HCEC 1CT (cell line): ENCODE data around the gene PBX3.

Experiments used
- DNase-seq: peaks from one replicate; pipeline ENCODE4 v3.0.0-alpha.2; 2017

The PBX3 gene

DNA sequence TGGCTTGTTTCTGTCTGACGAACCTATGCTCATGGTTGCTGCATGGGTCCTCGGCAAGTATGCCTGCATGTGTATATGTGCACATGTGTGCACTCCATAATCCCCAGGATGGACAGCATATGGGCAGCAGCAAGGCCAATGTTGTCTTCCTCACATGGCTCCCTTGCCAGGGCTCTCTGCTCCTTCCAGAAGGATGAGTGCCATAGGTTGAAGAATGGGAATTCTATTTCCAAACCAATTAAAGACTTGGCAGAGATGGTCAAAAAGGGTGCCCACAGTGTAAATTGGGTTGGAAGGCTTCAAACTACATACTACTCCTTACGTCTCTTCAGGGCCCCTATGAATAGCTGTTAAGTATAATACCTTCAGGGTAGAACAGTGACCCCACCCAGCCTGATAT is 212.1 kb downstream of the PBX3 start:
- no peak for DNase-seq

- no peak for DNase-seq
Observed at GRCh38 chr9:125959951-125960619, 212.9 kb downstream of the PBX3 start.

GRCh38 chr9:125960626-125961025 is 213.5 kb downstream of the PBX3 start:
- DNase-seq, result no peak

- DNase-seq, result no peak
Observed at GRCh38 chr9:125961072-125961471, 213.9 kb downstream of the PBX3 start.

DNA sequence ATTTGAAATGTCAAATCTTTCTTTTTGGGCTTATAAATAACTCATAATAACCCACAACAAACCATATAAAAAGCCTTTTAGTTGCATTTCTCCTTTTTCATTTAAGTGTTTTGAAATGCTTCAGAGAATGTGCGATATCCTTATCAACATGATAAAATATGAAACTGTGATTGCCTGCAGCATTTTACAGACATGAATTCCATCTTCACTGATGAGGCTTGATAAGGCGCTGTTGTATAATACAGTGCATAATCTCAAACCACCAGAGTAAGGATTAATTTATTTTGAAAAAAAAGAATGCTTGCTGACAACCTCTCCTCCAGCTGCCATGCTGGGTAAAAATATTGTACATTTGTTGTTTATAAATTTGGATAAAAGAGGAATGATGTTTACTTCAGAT is 216.8 kb downstream of the PBX3 start:
- no peak for DNase-seq

DNA sequence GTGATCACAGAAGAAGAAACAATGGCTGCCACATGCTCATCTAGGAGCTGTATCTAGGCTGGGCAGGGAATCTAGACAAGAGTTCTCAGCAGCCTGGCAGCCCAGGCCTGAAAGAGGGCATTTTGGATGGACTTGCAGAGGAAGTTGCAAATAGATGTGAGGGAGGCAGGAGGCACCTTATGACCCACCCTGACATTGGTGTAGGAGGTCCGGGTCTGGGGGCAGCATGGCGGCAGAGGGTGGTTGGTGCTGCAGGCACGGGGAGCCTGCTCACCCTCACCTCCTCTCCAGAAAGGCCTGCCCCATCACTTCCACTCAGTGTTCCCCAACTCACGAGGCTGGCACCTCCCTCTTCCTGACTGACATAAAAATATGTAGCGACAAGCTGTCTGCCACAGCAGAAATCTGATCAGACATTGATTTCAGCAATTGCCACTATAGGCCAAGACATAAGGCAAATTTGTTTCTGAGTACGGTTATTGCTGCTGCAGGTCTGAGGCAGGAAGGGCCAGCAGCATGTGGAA is 217.6 kb downstream of the PBX3 start:
- no peak for DNase-seq

DNA sequence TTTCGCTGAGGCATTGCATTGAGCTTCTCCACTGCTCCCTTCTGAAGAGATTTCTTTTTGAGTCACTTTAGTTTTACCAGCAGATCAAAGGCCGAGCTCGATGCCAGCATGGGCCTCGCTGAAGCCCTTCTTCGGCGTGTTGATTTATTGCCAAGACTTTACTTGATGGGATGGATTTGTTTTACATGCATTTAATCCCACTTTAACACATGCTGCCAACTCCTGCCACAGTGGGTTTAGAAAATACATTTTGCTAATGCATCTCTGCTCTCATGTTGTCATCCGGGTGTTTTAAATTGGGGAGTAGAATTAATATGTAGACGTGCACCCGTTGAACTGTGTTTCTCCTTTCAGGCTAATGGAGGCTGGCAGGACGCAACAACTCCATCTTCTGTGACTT is 218.3 kb downstream of the PBX3 start:
- no peak for DNase-seq

- no peak for DNase-seq
Observed at GRCh38 chr9:125966466-125966865, 219.3 kb downstream of the PBX3 start.

GRCh38 chr9:125966959-125967711 is 220.0 kb downstream of the PBX3 start:
- no peak for DNase-seq

DNA sequence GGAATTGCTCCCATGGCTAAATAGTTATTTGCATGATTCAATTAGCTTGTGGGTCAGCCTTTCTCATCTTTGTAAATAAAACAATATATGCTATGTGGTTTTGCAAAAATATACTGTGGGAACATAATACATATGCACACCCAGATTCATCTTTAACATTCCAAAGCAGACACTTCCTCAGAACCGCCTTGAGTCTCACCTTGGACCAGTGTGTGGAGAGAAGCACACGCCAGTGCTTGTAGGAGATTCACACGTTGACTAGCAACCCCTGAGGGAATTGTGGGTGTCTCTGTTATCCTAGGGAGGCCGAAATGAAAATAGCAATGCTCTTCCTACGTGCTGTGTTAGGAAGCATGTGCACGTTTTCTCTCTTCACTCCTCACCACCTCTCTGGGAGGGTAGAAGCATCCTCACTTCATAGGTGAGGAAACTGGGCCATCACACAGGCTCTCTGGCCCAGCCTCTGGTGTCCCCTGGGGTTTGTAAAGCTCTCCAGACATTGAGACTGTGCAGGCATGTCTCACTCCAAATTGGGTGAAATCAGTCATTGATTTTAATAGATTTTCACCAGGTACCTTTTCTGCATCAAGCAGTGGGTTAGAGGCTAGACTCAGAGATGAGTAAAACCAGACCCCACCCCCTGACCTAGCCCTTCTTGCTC is 221.7 kb downstream of the PBX3 start:
- no peak for DNase-seq

DNA sequence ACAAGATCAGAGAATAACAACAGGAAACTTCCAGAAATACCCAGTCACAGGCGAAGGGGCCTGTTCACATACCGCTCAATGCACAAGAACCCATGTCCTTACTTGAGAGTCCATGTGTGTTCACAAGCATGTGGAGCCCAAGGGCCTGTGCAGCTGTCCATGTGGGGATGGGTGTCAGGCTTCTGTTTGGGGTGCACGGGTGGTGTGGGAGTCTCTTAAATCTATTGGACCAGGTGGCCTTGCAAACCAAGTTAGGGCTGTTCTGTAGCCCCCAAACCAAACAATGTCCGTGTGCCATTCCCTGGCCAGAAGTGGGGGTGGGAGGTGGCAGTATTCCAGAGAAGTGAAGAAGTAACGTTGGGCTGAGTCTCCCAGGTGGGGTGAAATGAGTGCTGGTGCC is 222.3 kb downstream of the PBX3 start:
- DNase-seq, result no peak

- no peak for DNase-seq
Observed at GRCh38 chr9:125969868-125970267, 222.7 kb downstream of the PBX3 start.

DNA sequence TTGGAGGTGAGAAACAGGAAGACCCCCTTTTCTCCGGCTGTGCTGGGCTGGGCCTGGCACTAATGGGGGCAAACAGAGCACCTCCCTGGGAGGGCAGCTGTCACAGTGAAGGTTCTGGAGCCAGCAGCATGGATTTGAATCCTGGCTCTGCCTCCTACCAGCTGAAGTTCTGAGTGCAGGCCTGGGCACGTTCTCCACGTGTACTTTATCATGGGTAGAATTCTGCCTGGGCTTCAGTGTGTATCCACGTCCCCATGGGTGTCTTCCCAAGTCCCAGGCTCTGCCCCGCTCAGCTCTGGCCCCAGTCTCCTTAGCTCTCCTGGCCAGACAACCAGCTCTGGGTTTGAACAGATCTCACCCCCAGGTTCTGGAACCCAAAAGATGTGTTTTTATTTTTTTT is 223.2 kb downstream of the PBX3 start:
- no peak for DNase-seq

- no peak for DNase-seq
Observed at GRCh38 chr9:125971050-125971449, 223.9 kb downstream of the PBX3 start.

DNA sequence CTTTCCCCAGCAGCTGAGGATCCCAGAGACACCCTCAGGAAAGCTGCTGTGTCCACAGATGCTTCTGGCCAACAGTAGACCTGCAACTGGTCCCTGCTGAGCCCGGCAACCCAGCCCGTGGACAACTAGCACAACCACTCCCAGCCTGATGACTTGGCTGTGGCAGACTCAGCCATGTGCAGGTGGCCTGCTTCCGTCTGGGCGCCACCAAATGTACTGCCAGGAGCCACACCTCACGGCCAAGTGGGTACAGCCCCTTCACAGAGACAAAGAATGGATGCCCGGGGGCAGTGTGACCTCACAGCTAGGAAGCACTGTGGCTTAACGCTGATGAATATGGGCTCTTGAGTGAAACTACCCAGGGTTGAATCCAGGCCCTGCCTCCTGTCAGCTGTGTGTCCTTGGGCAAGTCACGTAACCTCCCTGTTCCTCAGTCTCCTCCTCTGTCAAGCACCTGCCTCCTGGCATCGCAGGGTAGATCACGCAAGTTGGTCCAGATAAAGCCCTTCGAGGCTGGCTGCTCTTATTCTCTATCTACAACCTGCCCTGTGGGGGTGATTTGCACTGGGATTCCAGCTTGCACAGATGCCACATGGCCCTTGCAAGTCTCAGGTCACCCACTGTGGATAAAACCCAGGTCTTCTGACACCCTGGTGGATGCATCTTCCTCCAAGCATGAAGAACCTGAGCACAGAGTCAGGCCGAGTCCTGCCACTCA is 225.0 kb downstream of the PBX3 start:
- DNase-seq, result no peak

- no peak for DNase-seq
Observed at GRCh38 chr9:125973547-125973946, 226.4 kb downstream of the PBX3 start.

DNA sequence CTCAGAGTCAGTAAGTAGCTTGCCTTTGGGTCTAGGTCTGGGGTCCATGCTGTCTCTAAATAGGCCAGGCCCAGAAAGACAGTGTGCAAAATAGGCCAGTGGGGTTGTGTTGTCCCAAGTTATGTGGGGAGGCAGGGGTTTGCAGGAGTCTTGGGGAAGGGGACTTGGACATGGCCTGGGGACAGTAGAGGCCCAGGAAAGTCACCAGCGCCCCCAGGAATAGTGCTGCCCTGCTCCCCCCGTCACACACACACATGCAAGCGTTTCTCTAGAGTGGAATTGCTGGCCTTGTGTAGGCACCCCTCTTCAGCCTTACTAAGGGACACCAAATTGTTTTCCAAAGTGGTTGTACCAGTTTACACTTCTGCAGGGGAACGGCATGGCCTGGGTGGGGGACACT is 227.5 kb downstream of the PBX3 start:
- DNase-seq, result no peak

DNA sequence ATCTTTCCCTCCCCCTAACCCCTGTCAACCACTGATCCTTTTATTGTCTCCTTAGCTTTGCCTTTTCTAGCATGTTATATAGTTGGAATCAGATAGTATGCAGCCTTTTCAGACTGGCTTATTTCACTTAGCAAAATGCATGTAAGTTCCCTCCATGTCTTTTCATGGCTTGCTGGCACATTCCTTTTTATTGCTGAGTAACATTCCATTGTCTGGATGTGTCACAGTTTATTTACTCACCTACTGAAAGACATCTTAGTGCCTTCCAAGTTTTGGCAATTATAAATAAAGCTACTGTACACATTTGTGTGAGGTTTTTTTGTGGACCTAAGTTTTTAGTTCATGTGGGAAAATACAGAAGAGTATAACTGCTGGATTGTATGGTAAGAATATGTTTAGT is 230.1 kb downstream of the PBX3 start:
- no peak for DNase-seq

- no peak for DNase-seq
Observed at GRCh38 chr9:125979383-125979782, 232.2 kb downstream of the PBX3 start.

- DNase-seq, result no peak
Observed at GRCh38 chr9:125982798-125983406, 235.7 kb downstream of the PBX3 start.

DNA sequence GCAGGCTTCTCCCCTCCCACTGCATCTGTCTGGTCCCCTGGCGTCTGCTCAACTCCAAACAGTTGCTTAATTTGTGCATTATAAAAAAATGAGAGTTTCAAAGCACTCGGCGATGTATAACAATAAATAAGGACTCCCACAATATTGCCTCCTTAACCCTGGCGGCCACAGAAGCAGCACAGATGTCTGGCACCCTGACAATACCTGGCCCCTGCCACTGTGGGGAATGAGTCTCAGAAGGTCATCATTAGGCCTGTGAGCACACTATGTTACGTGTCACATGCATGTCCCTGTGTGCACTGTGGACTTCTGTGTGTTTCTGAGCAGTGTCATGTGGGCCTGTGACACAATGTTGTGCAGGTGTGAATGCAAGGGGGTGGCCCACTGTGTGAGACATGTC is 236.5 kb downstream of the PBX3 start:
- DNase-seq, result no peak

DNA sequence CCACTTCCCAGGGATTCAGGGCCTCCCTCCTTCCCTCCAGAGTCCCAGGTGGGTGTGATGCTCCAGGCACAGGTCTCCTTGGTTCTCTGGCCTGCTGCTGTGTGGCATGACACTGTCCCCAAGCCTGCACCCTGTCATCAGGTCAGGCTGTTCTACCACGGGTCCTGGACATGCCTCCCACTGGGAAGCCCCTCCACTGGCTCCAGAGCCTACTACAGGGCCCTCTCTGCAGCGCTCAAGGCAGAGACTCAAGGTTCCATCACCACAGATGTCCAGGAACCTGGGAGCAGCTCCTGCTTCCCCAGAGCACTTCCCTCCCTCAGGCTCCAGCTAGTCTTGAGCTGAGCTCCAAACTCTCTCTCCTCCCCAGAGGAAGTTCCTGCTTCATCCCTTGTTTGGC is 237.3 kb downstream of the PBX3 start:
- no peak for DNase-seq
